ENCODE measurements around the gene FGFBP3. TPM values are rescaled to one million over a fixed set of nuclear protein-coding genes. Genes with fewer than 3 reads are reported as not detected.

FGFBP3 gene
- total RNA-seq, 4 donors from 2014 or later, result 0.58 to 1.7 (median 0.85) TPM

- Histone ChIP-seq H3K27ac (replicated peaks in 1 of 4) (peak overlapping the region in 1 of 4 donors; percentile 25), H3K27me3 (no peaks in the 10 kb centered on the region), H3K4me3 (peak overlapping the region; percentile 58 to 70 (median 64)), H3K4me1 (peaks cover 26 to 32% (median 30%) of the 10 kb centered on the region in 4 donors), H3K9me3 (no peaks in the 10 kb centered on the region), H3K36me3 (no peaks in the 10 kb centered on the region)
- TF ChIP-seq POLR2A (IDR thresholded peaks at IDR 0.05; ENCODE audit: low read depth), result no peak
- TF ChIP-seq POLR2AphosphoS5 (IDR thresholded peaks at IDR 0.05), result peak in 1 of 2 donors; percentile 8
- no peak for DNase-seq (ENCODE audit: extremely low spot score)
- intact Hi-C loops (cut with DNase I), result no loop called here
- 2% methylated on average over 39 of the region's 59 CpGs for WGBS
These were observed 21.8 kb downstream of the FGFBP3 start for GRCh38 chr10:91887272-91888076.

GRCh38 chr10:91886954-91887271, 22.4 kb downstream of the FGFBP3 start:
- DNase-seq (ENCODE audit: extremely low spot score), result no peak
- H3K4me1 ChIP-seq, result peaks cover 26 to 32% (median 30%) of the 10 kb centered on the region in 4 donors
- no peaks in the 10 kb centered on the region for H3K27me3 ChIP-seq
- H3K4me3 ChIP-seq, result peak overlapping the region; percentile 58 to 70 (median 64)
- peak overlapping the region in 1 of 4 donors; percentile 25 for H3K27ac ChIP-seq (replicated peaks in 1 of 4)
- no peaks in the 10 kb centered on the region for H3K9me3 ChIP-seq
- 26% methylated on average over 6 of the region's 6 CpGs for WGBS
- TF ChIP-seq CTCF (IDR thresholded peaks at IDR 0.05) (no peak), POLR2A (IDR thresholded peaks at IDR 0.05; ENCODE audit: low read depth) (no peak), EP300 (IDR thresholded peaks at IDR 0.05) (no peak), POLR2AphosphoS5 (IDR thresholded peaks at IDR 0.05) (no peak)
- no peaks in the 10 kb centered on the region for H3K36me3 ChIP-seq
- intact Hi-C loops (cut with DNase I), result no loop called here

GRCh38 chr10:91885362-91886079, 23.8 kb downstream of the FGFBP3 start:
- H3K36me3 ChIP-seq, result no peaks in the 10 kb centered on the region
- intact Hi-C loops (cut with DNase I), result no loop called here
- 98% methylated on average over 9 of the region's 9 CpGs for WGBS

GRCh38 chr10:91884536-91884935, 24.8 kb downstream of the FGFBP3 start:
- intact Hi-C loops (cut with DNase I), result no loop called here
- no peaks in the 10 kb centered on the region for H3K27me3 ChIP-seq
- no peak for DNase-seq (ENCODE audit: extremely low spot score)
- H3K9me3 ChIP-seq, result no peaks in the 10 kb centered on the region
- no peak overlapping the region for H3K4me3 ChIP-seq
- H3K36me3 ChIP-seq, result no peaks in the 10 kb centered on the region
- WGBS, result 27% methylated on average over 1 of the region's 1 CpG
- H3K27ac ChIP-seq (replicated peaks in 1 of 4), result peak overlapping the region; percentile 23 to 41 (median 33)
- peaks cover 26 to 35% (median 31%) of the 10 kb centered on the region in 4 donors for H3K4me1 ChIP-seq
- TF ChIP-seq POLR2A (IDR thresholded peaks at IDR 0.05; ENCODE audit: low read depth) (no peak), POLR2AphosphoS5 (IDR thresholded peaks at IDR 0.05) (no peak), EP300 (IDR thresholded peaks at IDR 0.05) (no peak), CTCF (IDR thresholded peaks at IDR 0.05) (no peak)

More at GRCh38 chr10:91885362-91886079, 23.8 kb downstream of the FGFBP3 start:
- Histone ChIP-seq H3K27ac (replicated peaks in 1 of 4) (no peak overlapping the region), H3K4me3 (no peak overlapping the region), H3K27me3 (no peaks in the 10 kb centered on the region), H3K4me1 (peaks cover 26 to 32% (median 30%) of the 10 kb centered on the region in 4 donors), H3K9me3 (no peaks in the 10 kb centered on the region)
- no peak for DNase-seq (ENCODE audit: extremely low spot score)
- TF ChIP-seq POLR2A (IDR thresholded peaks at IDR 0.05; ENCODE audit: low read depth) (no peak), POLR2AphosphoS5 (IDR thresholded peaks at IDR 0.05) (no peak), EP300 (IDR thresholded peaks at IDR 0.05) (no peak), CTCF (IDR thresholded peaks at IDR 0.05) (no peak)

All from esophagus muscularis mucosa (tissue), 4 donors.